SW 1271 (cell line): ENCODE measurements around the gene BCAM.
"Not testable (repeated sequence)": the region's sequence is repeated elsewhere in the genome, so short reads cannot be mapped to it uniquely, and the experiment has no call there.

Experiments used
- DNase-seq, 2 experiments: peaks; one replicate each; lab custom pipeline; 2025; lab: John Stamatoyannopoulos, UW

Gene BCAM

DNA sequence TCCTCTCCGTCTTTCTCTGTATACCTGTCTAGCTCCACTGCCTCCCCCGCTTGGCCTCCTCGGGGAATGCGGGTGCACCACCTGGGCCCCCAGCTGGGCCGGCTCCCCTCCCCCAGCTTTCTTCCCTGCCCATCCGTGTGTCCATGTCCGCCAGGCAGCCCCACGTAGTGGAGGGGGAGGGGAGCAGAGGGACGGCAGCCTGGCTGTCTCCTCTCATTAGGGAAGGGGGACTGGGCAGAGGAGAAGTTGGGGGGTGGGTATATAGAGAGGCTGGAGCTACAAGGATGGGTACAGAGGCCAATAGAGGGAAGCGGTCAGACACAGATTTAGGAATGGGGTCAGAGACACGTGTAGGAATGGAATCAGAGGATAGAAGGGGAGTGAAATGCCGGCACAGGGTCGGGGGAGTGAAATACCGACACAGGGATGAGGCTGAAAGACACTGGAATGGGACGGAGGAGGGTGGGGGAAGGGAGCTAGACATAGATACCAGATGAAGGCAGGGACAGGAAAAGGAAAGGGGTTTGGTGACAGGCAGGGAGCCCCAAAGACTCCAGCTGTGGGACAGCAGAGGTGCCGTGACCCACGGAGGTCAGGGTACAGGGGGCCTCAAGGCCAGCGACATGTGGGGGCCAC, 40.0 kb downstream of the BCAM start:
- DNase-seq, result no peak

DNA sequence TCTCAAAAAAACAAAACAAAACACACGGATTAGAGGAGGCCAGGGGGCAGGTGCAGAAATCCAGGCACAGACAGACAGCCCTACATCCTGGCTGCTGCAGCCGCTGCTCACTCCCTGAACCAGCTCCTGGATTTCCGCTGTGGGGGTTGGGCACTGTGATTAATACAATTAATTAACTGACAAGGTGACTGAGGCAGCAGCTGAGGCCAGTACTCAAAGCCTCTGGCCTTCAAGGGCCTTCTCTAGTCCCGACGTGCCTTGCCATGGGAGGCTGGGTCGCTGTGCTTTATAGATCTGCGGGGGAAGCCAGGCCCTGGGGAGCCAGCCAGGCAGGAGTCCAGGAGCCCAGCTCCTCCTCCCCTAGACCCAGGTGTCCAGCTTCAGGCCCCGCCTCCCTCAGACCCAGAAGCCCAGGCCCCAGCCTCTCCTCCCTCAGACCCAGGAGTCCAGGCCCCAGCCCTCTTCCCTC, 41.8 kb downstream of the BCAM start:
- DNase-seq, result no peak

DNA sequence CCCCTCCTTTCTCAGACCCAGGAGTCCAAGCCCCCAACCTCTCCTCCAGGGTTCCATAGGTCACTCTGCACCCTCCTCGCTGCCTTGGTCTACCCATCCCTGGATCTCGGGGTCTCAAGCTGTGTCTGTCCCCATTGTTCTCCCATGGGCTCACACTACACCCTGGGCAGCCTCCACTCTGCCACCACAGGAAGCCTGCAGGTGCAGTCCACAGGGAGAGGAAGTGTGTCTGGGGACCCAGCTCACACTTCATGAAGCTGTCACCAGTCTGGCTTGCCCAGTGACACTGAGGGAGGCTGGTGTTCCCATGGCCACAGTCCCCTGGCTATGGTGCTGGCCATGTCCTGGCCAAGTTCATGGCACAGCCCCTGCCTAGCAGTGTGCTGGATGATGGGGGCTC, 42.5 kb downstream of the BCAM start:
- DNase-seq, result no peak

DNA sequence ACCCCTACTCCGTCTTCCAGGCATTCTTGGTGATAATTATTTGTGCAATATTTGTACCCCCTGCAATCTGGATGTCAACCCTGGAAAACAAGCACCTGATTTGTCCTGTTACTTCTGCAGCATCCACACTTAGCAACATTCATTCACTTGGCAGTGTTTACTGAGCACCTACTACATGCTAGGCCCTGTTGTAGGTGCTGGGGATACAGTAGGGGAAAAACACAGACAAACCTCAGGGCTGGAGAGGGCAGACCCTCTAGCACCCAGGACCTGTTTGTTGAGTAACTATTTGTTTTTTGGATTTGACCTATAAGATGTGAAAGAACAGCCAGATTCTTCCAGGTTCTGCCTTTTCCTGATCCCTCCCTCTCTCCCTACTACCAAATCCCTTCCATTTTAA, 46.7 kb downstream of the BCAM start:
- no peak for DNase-seq

DNA sequence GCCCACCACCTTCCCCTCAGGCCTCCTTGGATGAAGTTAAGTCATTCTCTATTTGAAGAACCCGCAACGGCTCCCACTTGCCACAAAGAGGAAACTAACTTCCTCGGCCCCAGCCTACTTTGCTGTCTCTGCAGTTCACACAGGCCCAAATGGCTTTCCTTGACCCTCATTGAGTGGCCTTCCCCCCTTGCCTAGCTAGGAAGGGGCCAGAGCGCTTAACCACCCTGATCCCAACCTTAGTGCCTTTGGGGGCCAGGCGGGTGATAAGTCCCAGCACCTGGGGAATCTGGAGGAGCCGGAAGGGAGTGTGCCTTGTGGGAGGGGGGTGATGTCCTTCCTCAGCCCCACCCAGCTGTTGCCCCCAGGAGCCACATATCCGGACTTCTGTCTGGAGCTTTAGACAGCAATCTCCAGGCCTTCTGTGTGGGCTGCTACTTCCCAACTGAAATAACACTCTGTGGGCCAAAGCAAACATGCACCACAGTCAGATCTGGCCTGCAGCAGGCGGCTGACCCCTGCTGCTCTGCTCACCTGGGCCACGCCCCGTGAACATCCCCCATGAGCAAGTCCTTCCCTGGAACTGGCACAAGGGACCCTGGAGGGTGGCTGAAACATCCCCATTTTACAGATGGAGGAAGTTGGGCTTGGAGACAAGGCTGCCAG, 47.6 kb downstream of the BCAM start:
- no peak for DNase-seq

DNA sequence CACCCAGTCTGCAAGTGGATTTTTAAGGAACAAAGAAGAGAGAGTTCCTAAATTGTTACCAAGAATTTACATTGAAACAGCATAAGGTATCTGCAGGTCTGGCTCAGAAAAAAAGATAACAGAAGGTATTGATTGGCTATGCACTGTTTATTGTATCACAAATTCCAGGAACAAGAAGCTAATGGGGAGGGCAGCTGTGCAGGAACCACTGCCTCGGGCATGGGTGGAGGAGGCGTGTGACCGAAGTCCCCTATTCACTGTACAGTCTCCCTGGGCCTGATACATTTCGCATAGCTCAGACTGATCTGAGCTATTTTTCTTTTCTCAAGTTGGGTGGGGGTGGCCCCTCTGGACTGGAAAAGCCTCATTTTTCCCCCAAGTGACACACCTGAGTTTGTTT, 48.9 kb downstream of the BCAM start:
- DNase-seq, result no peak

DNA sequence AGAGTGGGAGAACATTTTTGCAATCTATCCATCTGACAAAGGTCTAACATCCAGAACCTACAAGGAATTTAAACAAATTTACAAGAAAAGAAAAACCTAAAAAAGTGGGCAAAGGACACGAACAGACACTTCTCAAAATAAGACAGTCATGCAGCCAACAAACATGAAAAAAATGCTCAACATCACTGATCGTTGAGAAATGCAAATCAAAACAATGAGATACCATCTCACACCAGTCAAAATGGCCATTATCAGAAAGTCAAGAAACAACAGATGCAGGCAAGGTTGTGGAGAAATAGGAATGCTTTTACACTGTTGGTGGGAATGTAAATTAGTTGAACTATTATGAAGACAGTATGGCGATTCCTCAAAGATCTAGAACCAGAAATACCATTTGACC, 52.7 kb downstream of the BCAM start:
- not testable (repeated sequence) for DNase-seq

DNA sequence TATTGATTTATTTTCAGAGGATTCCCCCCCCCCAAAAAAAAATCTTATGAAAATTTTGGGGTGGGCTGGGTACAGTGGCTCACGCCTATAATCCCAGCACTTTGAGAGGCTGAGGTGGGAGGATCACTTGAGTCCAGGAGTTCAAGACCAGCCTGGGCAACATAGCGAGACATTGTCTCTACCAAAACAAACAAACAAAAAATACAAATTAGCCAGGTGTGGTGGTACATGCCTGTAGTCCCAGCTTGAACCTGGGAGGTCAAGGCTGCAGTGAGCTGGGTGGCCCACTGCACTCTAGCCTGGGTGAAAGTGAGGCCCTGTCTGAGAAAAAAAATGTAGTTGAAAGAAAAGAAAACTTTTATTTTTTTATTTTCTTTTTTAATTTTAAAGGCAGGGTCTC, 55.1 kb downstream of the BCAM start:
- DNase-seq, result no peak

DNA sequence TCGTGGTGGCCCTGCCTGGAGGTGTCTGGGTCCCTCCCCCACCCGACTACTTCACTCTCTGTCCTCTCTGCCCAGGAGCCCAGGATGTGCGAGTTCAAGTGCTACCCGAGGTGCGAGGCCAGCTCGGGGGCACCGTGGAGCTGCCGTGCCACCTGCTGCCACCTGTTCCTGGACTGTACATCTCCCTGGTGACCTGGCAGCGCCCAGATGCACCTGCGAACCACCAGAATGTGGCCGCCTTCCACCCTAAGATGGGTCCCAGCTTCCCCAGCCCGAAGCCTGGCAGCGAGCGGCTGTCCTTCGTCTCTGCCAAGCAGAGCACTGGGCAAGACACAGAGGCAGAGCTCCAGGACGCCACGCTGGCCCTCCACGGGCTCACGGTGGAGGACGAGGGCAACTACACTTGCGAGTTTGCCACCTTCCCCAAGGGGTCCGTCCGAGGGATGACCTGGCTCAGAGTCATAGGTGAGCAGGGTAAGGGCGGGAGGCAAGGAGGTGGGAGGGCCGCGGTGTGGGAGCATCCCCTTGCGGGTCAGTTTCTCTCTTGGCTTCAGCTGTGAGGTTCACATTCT, 56.4 kb downstream of the BCAM start:
- no peak for DNase-seq

DNA sequence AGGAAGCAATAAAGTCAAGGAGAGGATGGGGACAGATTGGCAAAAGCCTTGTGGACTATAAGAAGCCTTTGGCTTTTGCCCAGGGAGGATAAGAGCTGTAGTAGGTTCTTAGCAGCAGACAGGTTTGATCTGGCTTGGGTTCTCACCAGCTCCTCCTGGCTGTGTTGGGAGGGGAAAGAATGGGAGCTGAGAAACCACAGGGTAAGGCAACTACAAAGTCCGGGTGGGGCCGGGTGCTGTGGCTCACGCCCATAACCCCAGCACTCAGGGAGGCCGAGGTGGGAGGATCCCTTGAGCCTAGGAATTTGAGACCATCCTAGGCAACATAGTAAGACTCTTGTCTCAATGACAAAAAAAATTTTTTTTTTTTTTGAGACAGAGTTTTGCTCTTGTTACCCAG, 57.8 kb downstream of the BCAM start:
- no peak for DNase-seq

DNA sequence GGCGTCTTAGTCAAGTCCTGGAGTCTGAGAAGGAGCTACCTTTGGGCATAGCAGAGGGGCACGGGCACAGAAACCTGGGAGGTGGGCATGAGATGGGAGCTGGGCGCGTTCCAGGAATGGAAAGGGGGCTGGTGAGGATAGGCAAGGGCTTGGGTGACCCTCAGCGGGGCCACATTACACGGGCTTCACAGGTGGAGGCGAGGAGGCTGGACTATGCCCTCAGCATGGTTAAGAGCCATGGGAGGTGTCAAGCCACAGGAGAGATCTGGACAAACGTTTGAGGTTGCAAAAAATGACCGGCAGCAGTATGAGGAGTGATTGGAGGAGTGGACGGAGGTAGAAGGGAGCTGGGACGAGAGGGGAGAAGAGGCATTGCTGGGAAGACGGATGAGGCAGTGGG, 58.7 kb downstream of the BCAM start:
- no peak for DNase-seq

DNA sequence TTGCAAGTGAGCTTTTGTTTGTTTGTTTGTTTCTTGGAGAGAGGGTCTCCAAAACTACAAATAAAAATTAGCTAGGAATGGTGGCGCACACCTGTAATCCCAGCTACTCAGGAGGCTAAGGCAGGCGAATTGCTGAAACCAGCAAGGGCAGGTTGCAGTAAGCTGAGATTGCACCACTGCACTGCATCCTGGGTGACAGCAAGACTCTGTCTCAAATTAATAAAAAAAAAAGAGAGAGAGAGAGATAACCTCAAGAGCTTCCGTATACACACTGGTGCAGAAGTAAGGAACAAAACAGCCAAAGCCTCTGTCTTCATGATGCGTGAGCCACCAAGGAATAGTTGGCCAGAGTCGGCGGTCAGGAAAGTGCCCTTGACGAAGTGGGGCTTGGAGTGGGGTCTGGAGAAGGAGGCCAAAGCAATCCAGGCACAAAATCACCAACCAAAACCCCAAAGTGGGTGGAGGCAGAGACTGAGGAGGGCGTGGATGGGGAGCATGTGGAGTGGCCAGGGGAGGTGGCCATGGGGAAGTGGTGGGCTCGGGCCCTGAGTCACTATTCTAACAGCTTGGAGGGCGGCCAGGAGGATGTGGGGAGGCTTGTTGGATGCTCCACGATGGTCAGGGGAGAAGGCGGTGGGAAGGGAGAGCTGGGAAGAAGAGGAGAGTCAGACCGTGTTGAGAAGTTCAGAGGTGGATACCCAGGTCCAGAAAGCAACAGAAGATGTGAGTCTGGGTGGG, 61.0 kb downstream of the BCAM start:
- no peak for DNase-seq
